Eye (tissue), 1 donor: ENCODE measurements around the gene CFAP97.
A peak's percentile ranks its signal among the peaks of the same experiment; 100 is the strongest.
"Not testable (repeated sequence)": the region's sequence is repeated elsewhere in the genome, so short reads cannot be mapped to it uniquely, and the experiment has no call there.

ENCODE experiments used
- DNase-seq: peaks from one replicate; pipeline ENCODE4 v3.0.0-alpha.2; 2015

CFAP97 gene

DNA sequence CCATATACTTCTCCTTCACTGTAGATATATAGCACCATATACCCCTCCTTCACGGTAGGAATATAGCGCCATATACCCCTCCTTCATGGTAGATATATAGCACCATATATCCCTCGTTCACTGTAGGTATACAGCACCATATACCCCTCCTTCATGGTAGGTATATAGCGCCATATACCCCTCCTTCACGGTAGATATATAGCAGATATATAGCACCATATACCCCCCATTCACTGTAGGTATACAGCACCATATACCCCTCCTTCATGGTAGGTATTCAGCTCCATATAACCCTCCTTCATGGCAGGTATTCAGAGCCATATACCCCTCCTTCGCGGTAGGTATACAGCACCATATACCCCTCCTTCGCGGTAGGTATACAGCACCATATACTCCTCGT, 18.1 kb upstream of the CFAP97 start:
- no peak for DNase-seq

DNA sequence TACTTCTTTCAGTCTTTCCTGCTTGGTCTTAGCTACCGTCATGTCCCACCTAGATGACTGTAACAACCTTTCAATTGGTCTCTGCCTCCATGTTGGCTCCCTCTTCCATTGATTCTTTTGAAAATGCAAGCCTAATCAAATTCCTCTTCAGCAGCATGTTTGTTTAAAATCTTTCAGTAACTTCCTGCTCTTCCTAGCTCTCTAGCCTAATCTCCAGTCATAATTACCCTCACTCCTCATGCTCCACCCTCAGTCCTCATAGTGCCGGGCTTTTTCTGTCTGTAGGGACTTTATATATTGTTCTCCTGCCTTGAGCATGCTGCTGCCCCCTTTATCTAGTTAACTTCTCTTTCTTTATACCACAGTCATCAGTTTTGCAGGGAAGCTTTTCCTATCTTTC, 17.7 kb upstream of the CFAP97 start:
- no peak for DNase-seq

DNA sequence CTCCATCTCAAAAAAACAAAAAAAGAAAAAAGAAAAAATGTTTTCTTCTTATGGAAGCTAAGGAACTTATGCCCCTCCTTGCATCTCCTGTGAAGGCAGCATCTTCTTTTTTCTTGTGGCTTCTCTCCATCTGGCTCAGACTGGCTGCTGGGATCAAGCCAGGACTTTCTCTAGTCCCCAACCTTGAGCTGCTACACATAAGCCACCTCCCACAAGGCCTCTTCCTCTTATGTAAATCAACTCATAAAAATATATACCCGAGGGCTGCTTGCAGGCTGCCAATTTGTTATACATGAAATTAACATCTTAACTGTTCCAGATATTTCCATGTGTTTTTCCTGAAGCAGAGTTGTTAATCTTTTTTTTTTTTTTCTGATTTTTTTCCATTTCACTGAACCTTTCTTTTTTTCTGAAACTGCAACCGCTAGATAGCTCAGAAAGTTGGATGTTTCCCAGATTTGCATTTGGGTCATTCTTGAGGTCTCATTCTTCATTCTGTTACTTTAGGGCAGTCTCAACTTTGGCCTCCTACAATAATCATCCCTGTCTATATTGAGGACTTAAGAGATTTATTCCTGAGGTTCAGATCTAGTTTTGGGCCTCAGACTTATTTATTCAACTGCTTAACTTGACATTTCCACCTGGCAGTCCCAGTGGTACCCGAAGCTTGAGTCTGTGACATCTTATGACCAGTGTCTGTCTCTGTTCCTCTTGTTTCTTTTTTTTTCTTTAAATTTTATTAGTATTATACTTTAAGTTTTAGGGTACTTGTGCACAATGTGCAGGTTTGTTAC, 15.9 kb upstream of the CFAP97 start:
- DNase-seq: peak; percentile 66

DNA sequence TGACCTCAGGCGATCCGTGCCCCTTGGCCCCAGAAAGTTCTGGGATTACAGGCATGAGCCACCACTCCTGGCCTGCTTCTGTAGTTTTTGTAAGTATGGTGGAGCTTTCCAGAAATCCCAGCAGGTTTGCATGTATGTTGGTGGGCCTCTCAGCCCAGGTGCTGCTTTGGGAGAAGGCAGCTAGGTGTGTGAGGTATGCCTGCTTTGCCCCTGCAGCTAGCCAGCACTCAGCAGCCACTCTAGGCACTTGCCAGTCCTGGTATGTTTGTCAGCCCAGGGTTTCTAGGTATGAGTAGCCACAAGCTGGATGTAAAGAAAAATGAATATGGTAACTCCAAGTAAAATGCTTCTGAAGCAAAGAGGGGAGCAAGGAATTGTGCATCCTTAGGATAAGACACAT, 14.5 kb upstream of the CFAP97 start:
- no peak for DNase-seq

DNA sequence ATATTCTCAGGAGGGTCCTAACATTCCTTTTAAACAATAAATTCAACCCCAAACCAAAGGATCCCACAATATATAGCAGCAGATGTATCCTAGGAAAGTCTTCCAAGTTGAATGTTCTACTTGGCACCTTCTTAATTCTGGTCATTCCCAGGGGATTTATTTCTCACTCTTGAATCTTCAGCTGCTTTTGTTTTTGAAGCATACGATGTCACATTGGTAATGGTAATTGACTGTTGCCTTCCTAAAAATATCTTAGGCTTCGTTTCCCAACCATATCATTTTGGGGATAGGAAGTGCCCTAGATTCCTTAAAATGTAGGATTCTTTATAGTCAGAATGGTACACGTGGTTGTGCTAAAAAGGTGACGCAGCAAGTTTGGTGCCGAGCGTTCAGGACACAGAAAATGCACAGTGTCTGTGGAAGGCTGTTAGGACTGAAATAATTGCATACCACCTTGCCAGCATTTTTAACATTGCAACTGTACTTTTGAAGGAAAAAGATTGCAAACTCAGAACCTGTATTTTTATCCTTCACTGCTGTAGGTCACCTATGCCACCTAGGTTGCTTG, 13.7 kb upstream of the CFAP97 start:
- DNase-seq: no peak

DNA sequence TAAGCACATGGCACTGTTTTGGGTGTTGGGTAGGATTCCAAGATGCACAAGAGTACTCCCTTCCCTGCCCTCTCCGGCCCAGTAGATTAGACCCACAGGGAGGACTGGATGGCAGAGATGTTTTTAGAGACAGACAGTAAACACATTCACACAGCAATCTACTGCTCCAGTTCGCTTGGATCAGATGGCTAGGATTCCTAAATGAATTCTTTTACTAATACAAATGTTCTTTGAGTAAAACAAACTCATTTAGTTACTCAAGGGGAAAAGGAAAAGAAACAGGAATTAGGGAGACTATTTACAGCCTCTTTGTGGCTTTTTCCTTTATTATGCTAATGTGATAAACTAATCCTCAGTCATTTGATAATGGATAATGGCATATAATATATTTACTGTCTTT, 11.5 kb upstream of the CFAP97 start:
- no peak for DNase-seq

DNA sequence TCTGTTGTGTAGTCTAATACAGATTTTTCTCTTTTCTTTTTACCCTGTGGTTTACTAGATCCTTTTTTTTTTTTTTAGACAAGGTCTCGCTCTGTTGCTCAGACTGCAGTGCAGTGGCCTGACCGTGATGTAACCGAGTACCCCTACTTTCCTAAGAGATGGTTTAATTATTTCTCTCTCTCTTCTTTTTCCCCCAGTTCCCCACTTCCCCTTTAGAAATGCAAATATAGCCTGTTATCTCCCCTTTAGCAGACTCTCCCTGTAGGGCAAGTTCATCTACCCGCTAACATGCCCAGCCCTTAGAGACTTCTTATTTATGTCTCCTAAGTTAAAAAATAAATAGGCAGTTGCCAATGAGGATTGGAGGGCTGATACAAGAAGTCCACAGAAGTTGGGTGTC, 10.1 kb upstream of the CFAP97 start:
- DNase-seq: no peak

DNA sequence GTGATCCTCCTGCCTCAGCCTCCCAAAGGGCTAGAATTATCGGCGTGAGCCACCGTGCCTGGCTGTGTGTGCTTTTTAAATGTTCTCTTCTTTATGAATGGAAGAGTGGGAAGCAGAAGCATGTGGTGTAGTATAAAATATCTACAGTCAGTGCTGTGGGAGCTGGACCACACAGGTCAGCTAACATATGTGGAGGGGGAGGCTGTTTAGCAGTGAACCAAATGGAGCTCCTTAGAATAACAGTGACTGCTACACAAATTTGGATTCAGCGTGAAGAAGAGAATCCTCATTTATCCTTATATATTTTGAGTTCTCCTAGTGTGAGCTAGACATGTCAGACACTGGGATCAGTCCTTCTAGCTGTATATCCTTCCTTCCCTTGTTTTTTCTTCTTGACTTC, 8.8 kb upstream of the CFAP97 start:
- DNase-seq: no peak

DNA sequence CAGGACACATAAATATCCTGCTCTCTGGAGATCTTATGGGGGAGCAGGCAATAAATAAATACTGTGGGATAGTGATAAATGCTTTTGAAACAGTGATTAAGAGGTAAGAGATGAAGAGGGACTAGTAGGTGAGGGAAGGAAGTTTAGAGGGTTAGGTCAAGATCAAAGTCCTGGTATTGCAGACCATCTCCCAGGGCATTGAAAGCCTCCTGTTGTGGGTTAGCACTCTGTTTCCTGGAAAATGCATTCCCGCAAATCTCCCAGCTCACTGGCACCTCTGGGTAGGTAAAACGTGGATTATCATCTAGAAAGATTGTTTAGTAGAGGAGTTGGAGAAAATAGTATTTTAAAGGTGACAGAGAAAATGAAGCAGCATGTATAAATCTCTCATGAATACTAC, 7.8 kb upstream of the CFAP97 start:
- no peak for DNase-seq

DNA sequence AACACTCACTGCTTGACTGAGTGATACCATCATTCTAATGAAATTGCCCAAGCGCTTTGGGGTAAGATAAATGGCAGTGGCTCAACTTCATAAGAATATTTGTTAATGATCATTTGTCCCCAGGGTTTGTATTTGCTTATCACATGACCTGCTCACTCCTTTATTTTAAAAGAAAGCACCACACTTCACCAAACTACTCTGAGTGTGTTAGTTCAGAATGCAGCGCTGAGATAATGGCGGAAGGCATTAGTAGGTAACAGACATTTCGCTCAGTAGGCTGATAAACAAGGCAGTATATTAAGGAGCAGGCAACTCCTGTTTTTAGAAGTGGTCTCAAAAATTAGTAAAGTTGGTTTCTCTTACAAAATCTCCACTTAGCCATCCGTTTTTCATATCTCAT, 7.2 kb upstream of the CFAP97 start:
- no peak for DNase-seq

DNA sequence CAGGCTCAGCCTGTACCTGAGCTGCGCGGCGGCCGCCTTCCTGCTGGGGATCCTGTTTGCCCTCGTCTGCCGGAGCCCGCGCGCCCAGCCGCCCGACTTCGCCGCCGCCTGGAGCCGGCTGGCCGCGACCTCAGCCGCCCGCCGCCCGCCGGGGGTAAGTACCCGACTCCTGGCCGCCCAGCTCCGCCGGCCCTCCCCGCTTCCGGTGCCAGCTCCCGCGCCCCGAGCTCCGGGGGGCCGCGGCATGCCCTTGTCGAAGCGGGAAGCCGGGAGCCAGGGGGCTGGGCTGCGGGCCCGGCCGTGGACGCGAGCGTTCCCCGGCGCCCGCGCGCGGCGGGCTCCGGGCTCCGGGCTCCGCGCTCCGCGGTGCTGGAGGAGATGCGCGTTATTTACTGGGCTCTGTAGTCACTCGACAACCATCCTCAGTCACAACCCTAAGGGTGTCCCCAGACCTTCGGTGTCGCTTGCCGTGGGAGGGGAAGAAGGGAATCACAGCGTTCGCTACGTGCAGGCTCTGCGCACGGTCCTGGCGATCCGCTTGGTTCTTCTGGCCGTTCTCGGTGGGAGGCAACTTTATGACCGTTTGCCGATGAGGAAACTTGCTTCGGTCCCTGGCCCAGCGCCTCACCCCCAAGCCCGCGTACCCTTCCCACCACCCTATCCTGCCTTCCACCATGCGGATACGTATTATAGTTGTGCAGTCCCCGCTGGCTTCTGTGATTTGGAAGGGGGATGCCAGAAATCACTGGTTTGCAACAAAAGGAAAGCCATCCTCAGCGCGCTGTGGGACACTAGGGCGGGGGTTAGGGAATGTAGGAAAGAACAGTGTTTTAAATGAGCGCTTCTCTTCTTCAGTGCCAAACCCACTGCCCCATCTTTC, 6.5 kb upstream of the CFAP97 start:
- peak; percentile 86 for DNase-seq

DNA sequence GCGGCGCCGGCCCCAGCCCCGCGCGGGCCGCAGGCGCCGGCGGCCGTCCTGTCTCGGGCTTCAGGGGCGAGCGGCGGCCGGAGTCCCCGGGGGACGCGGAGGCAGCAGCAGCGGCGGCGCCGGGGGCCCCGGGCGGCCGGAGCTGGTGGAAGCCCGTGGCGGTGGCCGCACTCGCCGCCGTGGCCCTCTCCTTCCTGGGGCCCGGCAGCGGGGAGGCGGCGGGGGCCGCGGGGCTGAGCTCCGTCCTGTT, 6.0 kb upstream of the CFAP97 start:
- not testable (repeated sequence) for DNase-seq

DNA sequence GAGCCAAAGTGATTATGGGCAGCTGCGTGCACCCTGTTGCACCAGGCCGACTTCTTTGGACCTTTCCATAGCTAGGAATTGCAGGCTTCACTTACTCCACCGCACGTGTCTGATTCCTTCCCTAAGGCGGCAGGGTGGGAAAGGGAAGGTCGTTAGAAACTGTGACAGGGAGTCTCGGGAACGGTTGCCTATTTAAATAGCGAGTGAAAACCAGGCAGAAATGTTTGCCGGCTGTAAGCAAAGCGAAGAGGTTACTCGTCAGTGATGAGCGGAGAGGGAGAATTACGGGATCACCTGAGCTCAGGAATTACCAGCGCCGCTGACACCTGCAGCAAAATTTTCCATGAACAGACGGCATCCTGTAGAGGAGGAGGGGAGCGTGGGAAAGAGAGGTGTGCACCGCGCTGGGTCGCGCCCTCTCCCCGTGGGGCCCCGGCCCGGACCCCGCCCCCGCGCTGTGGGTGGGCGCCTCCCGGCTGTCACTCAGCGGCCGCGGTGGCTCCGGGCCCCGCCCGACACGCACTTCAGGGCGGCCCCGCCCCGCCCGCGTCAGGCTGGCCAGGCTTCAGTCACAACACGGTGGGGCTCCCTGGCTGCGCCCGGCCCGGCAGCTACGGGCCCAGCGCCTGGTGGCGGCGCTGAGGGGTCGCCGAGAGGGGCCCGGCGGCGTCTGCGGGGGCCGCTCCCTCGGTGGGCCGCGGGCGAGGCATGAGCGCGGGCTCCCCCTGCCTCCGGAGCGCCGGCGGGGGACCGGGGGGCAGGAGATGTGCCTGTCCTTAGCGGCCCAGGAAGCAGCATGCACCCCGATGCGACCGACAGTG, 5.4 kb upstream of the CFAP97 start, which contains the start of gene SNX25:
TSS of gene SNX25 (plus strand) at position 568 of the 821 bp plus-strand sequence. CDS start at position 797, 229 bp downstream.
- DNase-seq: peak; percentile 92

DNA sequence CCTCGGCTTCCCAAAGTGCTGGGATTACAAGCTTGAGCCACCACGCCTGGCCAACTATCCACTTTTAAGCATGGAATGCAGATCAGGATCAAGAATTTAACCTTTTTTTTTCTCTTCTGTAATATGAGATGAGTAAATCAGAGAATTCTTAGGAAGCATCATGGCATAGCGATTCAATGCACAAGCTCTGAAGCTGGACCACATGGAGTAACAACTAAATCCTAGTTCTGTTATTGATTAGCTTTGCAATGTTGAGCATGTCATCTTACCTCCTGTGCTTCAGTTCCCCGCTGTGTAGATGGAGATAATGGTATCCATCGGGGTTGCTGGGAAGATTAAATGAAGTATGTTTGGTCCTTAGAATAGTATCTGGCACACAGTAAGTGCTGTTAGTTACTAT, 3.7 kb upstream of the CFAP97 start:
- no peak for DNase-seq

DNA sequence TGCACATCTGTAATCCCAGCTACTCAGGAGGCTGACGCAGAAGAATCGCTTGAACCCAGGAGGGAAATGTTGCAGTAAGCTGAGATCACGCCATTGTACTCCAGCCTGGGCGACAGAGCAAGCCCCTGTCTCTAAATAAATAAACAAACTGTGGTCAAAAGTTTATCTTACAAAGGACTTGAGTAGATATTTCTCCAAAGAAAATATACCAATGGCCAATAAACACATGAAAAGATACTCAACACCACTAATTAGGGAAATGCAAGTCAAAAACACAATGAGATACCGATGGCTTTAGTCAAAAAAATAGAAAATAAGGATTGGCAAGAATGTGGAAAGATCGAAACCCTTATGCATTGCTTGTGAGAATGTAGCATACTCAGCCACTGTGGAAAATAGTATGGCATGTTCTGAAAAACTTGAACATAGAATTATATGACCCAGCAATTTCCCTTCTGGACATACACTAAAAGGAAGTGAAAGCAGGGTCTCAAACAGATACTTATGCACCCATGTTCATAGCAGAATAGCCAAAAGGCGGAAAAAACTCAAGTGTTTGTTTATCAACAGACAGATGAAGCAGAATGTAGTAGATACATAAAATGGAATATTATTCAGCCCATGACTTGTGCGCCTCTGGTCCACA, 2.0 kb upstream of the CFAP97 start:
- no peak for DNase-seq

DNA sequence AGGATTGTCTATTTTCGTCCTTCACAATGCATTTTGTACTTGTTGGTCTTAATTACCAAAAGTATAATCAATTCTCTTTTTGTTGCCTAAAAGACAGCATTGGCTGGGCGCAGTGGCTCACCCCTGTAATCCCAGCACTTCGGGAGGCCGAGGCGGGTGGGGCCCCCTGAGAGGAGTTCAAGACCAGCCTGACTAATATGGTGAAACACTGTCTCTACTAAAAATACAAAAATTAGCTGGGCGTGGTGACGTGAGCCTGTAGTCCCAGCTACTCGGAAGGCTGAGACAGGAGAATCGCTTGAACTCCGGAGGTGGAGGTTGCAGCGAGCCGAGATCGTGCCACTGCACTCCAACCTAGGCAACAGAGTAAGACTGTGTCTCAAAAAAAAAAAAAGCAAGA, 1.3 kb upstream of the CFAP97 start:
- DNase-seq: not testable (repeated sequence)

DNA sequence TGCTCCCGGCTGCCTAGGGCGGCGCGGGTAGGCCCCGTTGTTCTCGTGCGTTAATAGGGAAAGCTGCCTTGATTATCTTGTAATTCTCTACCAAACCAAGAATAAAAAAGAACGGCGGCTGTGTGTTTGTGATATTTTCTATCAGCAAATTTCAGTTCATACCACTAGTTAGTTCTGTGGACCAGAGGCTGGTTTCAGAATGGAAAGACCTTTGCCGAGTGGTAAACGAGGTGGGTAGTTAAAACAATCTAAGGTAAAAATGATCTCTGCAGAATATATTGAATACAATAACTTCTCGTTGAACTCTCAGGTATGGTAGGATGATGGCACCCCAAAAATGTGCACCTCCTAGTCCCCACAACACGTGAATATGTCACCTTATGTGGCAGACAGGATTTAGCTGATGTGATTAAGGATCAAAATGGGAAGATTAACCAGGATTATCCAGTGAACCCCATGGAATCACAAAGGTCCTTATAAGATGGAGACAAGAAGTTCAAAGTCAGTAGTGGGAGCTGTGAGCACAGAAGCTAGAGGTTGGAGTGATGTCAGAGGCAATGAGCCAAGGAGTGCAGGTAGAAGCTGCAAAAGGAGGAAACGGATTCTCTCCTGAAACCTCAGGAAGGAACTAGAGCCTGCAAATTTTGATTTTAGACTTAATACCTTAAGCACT, 574 bp upstream of the CFAP97 start:
- DNase-seq: peak; percentile 63

DNA sequence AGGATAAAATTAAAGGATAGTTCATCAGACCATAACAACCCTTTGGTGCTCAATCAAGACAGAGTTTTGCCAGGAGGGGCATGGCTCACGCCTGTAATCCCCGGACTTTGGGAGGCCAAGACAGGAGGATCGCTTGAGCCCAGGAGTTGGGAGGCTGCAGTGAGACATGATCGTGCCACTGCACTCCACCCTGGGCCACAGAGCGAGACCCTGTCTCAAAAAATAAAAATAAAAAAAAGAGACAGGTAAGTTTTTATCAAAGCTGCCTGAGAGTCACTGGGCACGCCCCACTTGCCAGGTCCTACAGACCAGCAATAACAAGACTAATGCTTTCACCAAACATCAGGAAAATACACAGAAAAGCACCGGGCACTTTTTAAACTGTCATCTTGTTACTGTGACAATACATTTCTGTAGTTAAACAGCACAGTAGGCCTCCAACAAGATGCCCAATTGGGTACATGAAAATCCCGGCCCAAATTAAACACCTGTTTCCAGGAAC, 765 bp downstream of the CFAP97 start:
- no peak for DNase-seq

DNA sequence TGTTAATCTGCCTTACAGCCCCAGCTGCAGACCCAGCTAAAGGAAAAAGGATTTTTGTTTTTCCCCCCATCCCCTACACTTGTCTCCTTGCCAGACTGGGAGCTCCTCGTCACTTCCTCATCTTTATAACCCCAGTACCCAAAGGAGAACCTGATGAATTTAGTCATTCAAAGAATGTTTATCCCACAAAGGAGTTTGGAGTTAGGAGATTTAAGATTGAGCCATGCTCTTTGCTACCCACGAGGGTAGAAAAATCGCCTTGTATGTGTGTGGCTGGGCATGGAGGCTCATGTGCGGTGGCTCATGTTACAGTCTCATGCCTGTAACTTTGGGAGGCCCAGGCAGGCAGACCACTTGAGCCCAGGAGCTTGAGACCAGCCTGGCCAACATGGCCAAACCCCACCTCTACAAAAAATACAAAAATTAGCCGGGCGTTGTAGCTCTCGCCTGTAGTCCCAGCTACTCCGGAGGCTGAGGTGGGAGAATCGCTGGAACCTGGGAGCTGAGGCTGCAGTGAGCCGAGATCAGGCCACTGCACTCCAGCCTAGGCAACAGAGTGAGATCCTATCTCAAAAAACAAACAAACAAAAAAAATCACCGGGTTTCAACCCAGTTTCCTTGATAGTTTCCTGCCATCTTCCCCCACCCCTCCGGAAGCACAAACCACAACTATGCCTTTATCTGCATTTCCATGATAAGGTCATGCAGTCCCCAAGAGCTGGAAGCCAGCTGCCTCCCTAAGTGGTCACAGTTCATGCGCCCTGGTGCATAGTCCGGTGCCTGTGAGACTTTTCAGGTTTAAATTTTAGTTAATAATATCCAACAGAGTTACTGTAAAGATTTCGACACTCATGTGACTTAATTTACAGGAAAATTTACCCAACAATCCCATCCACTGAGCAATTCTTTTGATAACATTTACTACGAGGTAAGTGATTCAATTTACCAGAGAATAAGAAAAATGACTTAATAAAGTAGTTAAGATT, 1.5 kb downstream of the CFAP97 start:
- DNase-seq: peak; percentile 50

DNA sequence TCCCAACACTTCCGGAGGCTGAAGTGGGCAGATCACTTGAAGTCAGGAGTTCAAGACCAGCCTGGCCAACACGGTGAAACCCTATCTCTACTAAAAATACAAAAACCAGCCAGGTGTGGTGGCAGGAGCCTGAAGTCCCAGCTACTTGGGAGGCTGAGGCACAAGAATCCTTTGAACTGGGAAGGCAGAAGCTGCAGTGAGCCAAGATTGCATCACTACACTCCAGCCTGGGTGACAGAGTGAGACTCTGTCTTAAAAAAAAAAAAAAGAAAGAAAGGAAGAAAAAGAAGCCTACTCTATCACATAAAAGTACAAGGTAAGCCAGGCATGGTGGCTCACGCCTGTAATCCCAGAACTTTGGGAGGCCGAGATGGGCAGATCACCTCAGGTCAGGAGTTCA, 5.6 kb downstream of the CFAP97 start:
- not testable (repeated sequence) for DNase-seq

DNA sequence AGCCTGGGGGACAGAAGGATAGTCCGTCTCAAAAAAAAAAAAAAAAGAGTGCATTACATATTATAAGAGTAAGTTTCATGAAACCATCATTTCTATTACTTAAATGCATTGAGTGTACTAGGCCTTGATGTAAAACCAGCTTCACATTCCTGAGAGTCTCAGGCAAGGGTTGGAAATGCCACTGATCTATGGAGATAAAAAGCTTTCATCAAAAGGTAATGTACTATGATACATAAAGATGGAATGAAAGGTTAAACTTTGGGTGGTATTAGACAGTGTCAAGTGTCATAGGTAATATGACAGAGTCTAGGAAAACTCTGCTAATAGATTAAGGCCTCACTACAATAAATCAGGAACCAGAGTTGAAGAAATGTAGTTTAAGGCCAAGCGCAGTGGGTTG, 7.4 kb downstream of the CFAP97 start:
- no peak for DNase-seq
